SK-N-MC (cell line): ENCODE data around the gene HHAT.

Source experiments
- EZH2 ChIP-seq: fragments of 200-600 bp; sonication (generic); IDR thresholded peaks from one replicate; pipeline ENCODE4 v1.6.1; 2017; ENCODE audit warnings: antibody characterized with exemption
- POLR2AphosphoS5 ChIP-seq: IDR thresholded peaks from 2 replicates; pipeline ENCODE4 v1.6.1; 2012; ENCODE audit warnings: mild to moderate bottlenecking, low read depth, low read length, borderline replicate concordance

DNA sequence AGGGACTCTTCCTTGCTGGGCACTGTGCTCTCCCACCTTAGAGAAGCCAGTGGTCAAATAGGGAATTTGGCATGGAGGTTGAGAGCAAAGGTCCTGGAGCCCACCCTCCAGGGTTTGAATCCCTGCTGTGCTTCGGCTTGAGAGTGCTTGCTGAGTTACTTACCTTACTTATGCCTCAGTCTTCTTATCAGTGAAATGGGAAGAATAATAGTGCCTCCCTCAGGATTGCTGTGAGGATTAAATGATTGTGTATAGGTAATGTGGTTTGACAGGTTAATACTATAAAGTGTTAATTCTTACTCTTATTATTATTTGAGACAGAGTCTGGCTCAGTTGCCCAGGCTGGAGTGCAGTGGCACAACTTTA lies 79.2 kb downstream of the HHAT start:
- TF ChIP-seq EZH2 (no peak), POLR2AphosphoS5 (no peak)
